Choroid plexus epithelial cell (primary cell): ENCODE data around the gene TTC33.

Experiments
- DNase-seq: peaks from one replicate; pipeline ENCODE4 v3.0.0-alpha.2; 2010; ENCODE audit warnings: low read depth
- H3K4me3 ChIP-seq: 2 replicates; pipeline ENCODE4 v1.5.1; 2011; ENCODE audit warnings: low read depth, mild to moderate bottlenecking, control low read depth, low read length, moderate library complexity
- TF ChIP-seq, protein P1 (sequence below): conservative IDR thresholded peaks from 2 replicates; pipeline ENCODE4 v1.5.1; 2011; ENCODE audit warnings: low read depth, mild to moderate bottlenecking, control low read depth, inconsistent platforms, low read length, moderate library complexity

TTC33 gene

DNA sequence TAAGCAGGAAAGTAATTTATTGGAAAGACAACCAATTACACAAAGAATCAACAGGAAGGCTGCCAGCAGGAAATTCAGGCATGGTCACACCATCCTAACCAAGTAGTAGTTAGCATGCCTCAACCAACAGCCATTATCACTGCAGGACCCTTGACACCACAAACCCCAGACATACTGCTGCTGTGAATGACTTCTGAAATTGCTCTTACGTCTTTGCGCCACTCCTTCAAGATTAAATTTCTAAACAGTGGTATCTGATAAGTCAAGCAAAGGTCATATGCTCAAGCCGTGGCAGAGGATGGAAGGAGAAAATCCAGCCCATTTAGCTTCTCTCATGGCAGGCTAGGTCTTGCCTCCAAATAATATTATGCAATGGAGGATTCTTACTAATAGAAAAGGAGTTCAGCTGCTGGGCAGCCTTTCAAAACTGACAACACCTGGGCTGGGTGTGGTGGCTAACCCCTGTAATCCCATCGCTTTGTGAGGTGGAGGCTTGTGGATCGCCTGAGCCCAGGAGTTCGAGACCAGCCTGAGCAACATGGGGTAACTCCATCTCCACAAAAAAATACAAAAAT lies 81.0 kb downstream of the TTC33 start:
- DNase-seq: no peak
- TF ChIP-seq, protein P1, sequence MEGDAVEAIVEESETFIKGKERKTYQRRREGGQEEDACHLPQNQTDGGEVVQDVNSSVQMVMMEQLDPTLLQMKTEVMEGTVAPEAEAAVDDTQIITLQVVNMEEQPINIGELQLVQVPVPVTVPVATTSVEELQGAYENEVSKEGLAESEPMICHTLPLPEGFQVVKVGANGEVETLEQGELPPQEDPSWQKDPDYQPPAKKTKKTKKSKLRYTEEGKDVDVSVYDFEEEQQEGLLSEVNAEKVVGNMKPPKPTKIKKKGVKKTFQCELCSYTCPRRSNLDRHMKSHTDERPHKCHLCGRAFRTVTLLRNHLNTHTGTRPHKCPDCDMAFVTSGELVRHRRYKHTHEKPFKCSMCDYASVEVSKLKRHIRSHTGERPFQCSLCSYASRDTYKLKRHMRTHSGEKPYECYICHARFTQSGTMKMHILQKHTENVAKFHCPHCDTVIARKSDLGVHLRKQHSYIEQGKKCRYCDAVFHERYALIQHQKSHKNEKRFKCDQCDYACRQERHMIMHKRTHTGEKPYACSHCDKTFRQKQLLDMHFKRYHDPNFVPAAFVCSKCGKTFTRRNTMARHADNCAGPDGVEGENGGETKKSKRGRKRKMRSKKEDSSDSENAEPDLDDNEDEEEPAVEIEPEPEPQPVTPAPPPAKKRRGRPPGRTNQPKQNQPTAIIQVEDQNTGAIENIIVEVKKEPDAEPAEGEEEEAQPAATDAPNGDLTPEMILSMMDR: no peak

DNA sequence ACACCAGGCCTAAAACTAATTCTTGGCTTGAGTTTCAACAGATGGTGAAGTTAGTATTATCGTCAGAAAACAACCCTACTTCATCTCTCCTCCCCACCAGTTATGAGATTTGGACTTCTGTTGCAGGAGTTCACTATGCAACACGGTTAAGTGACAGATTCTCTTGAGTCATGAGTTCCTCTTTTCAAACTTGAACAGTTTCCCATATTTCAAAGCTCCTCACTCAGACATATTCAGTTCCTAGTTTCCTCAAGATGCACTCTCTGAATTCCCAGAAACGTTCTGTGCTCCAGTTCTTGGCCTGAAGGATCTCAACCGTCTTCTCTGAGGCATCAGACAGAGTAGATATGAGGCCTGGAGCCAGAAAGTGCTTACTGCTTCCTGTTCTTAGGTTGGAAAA lies 83.3 kb downstream of the TTC33 start:
- no peak overlapping the region for H3K4me3 ChIP-seq
- TF ChIP-seq, protein P1: no peak
- no peak for DNase-seq

More for the DNA sequence above, 81.0 kb downstream of the TTC33 start:
- H3K4me3 ChIP-seq: no peak overlapping the region

DNA sequence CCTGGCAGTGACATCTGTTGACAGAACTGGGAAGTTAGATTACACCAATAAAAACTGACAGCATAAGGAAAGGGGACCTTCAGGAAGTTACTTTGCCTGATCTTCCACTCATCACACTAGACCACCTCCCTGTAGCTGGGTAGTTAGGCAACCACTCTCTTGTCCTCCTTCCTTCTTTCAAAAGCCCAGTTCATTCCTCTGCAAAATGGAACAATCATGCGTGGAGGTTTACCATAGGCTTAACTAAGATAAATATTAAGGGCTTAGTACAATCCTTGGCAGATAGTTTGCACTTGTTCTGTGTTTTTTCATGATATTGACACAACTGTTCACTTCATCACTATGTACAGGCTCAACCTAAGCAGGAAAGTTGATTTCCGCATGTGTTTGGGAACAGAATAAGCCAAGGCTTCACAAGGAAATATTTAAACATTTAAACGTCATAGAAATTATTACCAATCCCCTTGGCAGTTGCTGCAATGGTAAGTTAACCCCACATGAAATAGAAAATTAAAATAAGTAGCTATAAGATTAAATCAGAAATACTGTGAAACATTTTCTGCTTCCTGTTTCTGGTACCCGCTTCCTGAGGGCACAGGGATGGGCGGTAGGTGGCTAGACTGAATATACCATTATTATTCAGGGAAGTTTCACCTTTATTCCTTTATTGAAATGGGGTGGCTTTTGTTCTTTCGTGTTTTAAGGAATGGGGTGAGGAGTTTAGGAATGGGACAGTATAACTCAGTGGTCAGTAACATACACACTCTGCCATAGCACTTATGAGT lies 86.0 kb downstream of the TTC33 start:
- no peak for DNase-seq
- TF ChIP-seq, protein P1: no peak
- H3K4me3 ChIP-seq: no peak overlapping the region

DNA sequence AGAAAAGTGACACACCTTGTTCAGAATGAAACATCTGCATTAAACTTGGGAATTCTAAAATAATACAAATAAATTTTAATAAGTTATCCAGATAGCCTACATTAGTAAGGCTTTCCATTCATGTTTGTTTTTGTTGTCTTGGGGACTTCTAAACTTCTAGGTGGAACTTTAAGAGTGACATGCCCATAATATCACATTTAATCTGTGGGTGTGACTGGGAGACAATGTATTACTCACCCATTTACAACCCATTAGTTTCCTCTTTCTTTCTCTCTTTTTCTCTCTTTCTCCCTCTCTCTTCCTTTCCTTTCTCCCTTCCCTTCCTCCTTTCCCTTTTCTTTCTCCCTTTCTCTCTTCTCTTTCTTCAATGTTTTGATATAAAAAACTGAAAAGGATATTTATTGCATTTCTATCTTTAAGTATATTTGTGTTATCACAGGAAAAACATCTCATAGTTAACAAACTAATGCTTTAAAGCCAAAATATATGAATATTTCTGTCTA lies 88.5 kb downstream of the TTC33 start:
- no peak overlapping the region for H3K4me3 ChIP-seq
- DNase-seq: no peak
- TF ChIP-seq, protein P1: no peak

DNA sequence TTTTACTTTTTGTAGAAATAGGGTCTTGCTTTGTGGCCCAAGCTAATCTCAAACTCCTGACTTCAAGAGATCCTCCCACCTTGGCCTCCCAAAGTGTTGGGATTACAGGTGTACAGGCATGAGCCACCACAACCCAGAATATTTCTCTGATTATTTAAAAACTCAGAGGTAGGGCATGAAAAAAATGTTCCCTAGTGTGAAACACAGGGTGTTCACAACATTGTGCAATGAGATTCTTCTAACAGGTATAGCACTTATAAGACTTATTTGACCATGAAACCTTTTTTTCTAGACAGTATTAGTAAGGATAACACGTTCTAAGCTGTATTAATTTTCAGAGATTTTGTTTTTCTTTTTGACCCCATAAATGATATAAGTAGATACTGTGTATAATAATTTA lies 89.1 kb downstream of the TTC33 start:
- no peak overlapping the region for H3K4me3 ChIP-seq
- DNase-seq: no peak
- TF ChIP-seq, protein P1: no peak

DNA sequence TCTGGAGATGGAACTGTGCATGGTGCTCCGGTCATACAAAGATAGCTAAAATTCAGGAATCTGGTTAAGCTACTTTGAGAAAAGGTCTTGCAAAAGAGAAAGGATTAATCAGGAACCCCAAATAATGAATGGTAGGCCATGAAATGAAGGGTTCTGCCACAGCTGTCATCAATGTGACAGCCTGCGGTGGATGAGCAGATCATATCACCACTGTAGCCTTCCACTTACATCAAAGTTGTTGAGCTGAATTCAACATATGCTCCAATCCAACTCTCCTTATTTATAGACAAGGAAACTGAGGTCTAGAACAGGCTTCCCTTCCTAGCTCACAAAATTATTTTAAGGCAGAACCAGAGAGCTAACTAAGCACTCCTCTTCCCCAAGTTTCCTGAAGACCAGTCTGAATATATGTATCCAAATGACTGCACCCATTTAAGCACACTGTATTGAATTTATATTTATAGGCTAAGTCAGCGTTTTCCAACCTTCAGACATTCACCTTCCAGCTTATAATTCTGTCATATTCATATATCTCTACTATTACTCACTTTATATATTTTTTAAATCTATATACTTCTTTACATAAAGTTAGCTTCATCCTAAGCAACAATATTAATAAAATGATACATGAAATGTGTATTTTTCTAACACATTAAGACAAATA lies 90.0 kb downstream of the TTC33 start:
- TF ChIP-seq, protein P1: no peak
- no peak for DNase-seq
- H3K4me3 ChIP-seq: no peak overlapping the region
